SH-SY5Y (cell line): Measurements from ENCODE around the gene ZNF446.

ENCODE experiments used
- GATA2 ChIP-seq: IDR thresholded peaks from 2 replicates; pipeline ENCODE4 v1.6.1; 2011; ENCODE audit warnings: mild to moderate bottlenecking, low read depth, low read length
- GATA3 ChIP-seq: IDR thresholded peaks from 2 replicates; pipeline ENCODE4 v1.6.1; 2011; ENCODE audit warnings: low read depth, mild to moderate bottlenecking, low read length, moderate library complexity

The ZNF446 gene

GRCh38 chr19:58466760-58467589, 9.2 kb upstream of the ZNF446 start, which contains the start of gene ZNF324:
Gene ZNF324, plus strand, starts transcription at chr19:58467080. Its CDS starts 2,106 bp downstream, at chr19:58469186.
- TF ChIP-seq GATA2, result no peak
- TF ChIP-seq GATA3, result no peak

- TF ChIP-seq GATA3, result no peak
- TF ChIP-seq GATA2, result no peak
Measured at GRCh38 chr19:58468216-58468839, 7.8 kb upstream of the ZNF446 start.

GRCh38 chr19:58469241-58470013, 6.7 kb upstream of the ZNF446 start:
- TF ChIP-seq GATA3, result no peak
- no peak for TF ChIP-seq GATA2

- TF ChIP-seq GATA3, result no peak
- no peak for TF ChIP-seq GATA2
Measured at GRCh38 chr19:58471736-58472135, 4.4 kb upstream of the ZNF446 start.

- TF ChIP-seq GATA2 (no peak), GATA3 (no peak)
Measured at GRCh38 chr19:58473775-58474174, 2.4 kb upstream of the ZNF446 start.

- TF ChIP-seq GATA2, result no peak
- no peak for TF ChIP-seq GATA3
Measured at GRCh38 chr19:58474291-58474996, 1.7 kb upstream of the ZNF446 start.

GRCh38 chr19:58474997-58475713, 997 bp upstream of the ZNF446 start:
- TF ChIP-seq GATA3, result no peak
- TF ChIP-seq GATA2, result no peak

GRCh38 chr19:58476498-58477015, 405 bp downstream of the ZNF446 start:
- TF ChIP-seq GATA2, result no peak
- no peak for TF ChIP-seq GATA3

GRCh38 chr19:58477130-58477529, 978 bp downstream of the ZNF446 start:
- TF ChIP-seq GATA2 (no peak), GATA3 (no peak)

GRCh38 chr19:58477871-58478270, 1.7 kb downstream of the ZNF446 start:
- no peak for TF ChIP-seq GATA2
- TF ChIP-seq GATA3, result no peak

GRCh38 chr19:58479303-58479702, 3.2 kb downstream of the ZNF446 start:
- TF ChIP-seq GATA3 (no peak), GATA2 (no peak)

- no peak for TF ChIP-seq GATA2
- TF ChIP-seq GATA3, result no peak
Measured at GRCh38 chr19:58479736-58480480, 3.8 kb downstream of the ZNF446 start.

- TF ChIP-seq GATA3, result no peak
- TF ChIP-seq GATA2, result no peak
Measured at GRCh38 chr19:58480481-58480830, 4.3 kb downstream of the ZNF446 start.
